Keratinocyte (primary cell): ENCODE results near the gene EML1. TPM values are rescaled to one million over a fixed set of nuclear protein-coding genes. Genes with fewer than 3 reads are reported as not detected.

Source experiments
- DNase-seq: peaks from one replicate; pipeline ENCODE4 v3.0.0-alpha.2; 2011; ENCODE audit warnings: low read depth, missing footprints, low spot score
- FAIRE-seq: peaks from 2 replicates; lab custom pipeline; 2011; peaks lifted over from hg19 to GRCh38; lab: Jason Lieb, UNC
- H2AFZ ChIP-seq: 2 replicates; pipeline ENCODE4 v1.6.0; 2012; ENCODE audit warnings: low read length, control low read depth, inconsistent platforms; ENCODE audit not compliant: control insufficient read depth
- H3K27ac ChIP-seq: 2 replicates; pipeline ENCODE4 v1.5.1; 2011; ENCODE audit warnings: low read length; ENCODE audit not compliant: control insufficient read depth, insufficient read depth
- H3K27me3 ChIP-seq: 3 replicates; pipeline ENCODE4 v1.6.0; 2011; ENCODE audit warnings: low read length; ENCODE audit not compliant: control insufficient read depth, insufficient read depth; ENCODE audit errors: extremely low read depth
- H3K36me3 ChIP-seq, 2 experiments: 2 replicates in 1 of 2; 3 replicates in 1 of 2; pipeline ENCODE4 v1.5.1; 2011; ENCODE audit warnings: low read length in 2 of 2, mild to moderate bottlenecking in 1 of 2; ENCODE audit not compliant: control insufficient read depth in 2 of 2, insufficient read depth in 2 of 2; ENCODE audit errors: extremely low read depth in 1 of 2
- H3K4me1 ChIP-seq: 3 replicates; pipeline ENCODE4 v1.5.1; 2011; ENCODE audit warnings: low read length; ENCODE audit not compliant: control insufficient read depth, insufficient read depth; ENCODE audit errors: extremely low read depth
- H3K4me2 ChIP-seq: 3 replicates; pipeline ENCODE4 v1.6.0; 2011; ENCODE audit warnings: low read depth, low read length; ENCODE audit not compliant: control insufficient read depth, insufficient read depth; ENCODE audit errors: extremely low read depth
- H3K4me3 ChIP-seq, 3 experiments: fragments of 200-600 bp in 1 of 3; sonication (generic) in 1 of 3; 2 replicates in 2 of 3; 3 replicates in 1 of 3; pipeline ENCODE4 v1.5.1; 2011 to 2016; ENCODE audit warnings: low read length in 3 of 3, mild to moderate bottlenecking in 3 of 3, control low read depth in 2 of 3, inconsistent platforms in 1 of 3, low read depth in 1 of 3, mixed read lengths in 1 of 3, mixed run types in 1 of 3, moderate library complexity in 1 of 3; ENCODE audit not compliant: control insufficient read depth in 2 of 3, insufficient read depth in 2 of 3; ENCODE audit errors: extremely low read depth in 1 of 3
- H3K79me2 ChIP-seq: 2 replicates; pipeline ENCODE4 v1.6.0; 2012; ENCODE audit warnings: low read length; ENCODE audit not compliant: control insufficient read depth, insufficient read depth
- H3K9ac ChIP-seq: 3 replicates; pipeline ENCODE4 v1.6.0; 2011; ENCODE audit warnings: low read length; ENCODE audit not compliant: control insufficient read depth, insufficient read depth; ENCODE audit errors: extremely low read depth
- H3K9me1 ChIP-seq: 3 replicates; pipeline ENCODE4 v1.6.0; 2011; ENCODE audit warnings: low read length; ENCODE audit not compliant: control insufficient read depth, insufficient read depth; ENCODE audit errors: extremely low read depth
- H3K9me3 ChIP-seq: 2 replicates; pipeline ENCODE4 v1.5.1; 2012; ENCODE audit warnings: low read depth, low read length; ENCODE audit not compliant: control insufficient read depth
- H4K20me1 ChIP-seq: 3 replicates; pipeline ENCODE4 v1.6.0; 2011; ENCODE audit warnings: low read length; ENCODE audit not compliant: control insufficient read depth, insufficient read depth; ENCODE audit errors: extremely low read depth
- EZH2 ChIP-seq: IDR thresholded peaks from one replicate; pipeline ENCODE4 v1.6.1; 2012; ENCODE audit warnings: inconsistent platforms, mild to moderate bottlenecking, low read length, moderate library complexity
- dilution Hi-C: fragments of 300-500 bp; cut with MboI; formaldehyde crosslinking; loops from one replicate; pipeline ENCODE4 v1.7.0; 2020; ENCODE audit warnings: low sequenced_read_pairs; ENCODE audit not compliant: extremely low pct_ligation_motif_present
- polyA plus RNA-seq, 5 experiments: library from polyadenylated mRNA; depleted of rRNA in 3 of 5; stranded (reverse) in 3 of 5; stranded (forward) in 1 of 5; unstranded in 1 of 5; fragments of >200 nt; gene quantifications; 1 replicate in 1 of 5; 2 replicates in 3 of 5; 3 replicates in 1 of 5; pipeline versions ENCODE4 v1.2.1 to v1.2.3, GENCODE V29; 2011 to 2012; ENCODE audit warnings: missing spikeins in 2 of 5, low read depth in 1 of 5, low replicate concordance in 1 of 5
- TF ChIP-seq, protein P1 (sequence below), 3 experiments: IDR thresholded peaks in 1 of 3; conservative IDR thresholded peaks in 1 of 3; optimal IDR thresholded peaks in 1 of 3; 2 replicates in 2 of 3; 3 replicates in 1 of 3; pipeline versions ENCODE3 to v1.5.1; 2011; ENCODE audit warnings: low read length in 3 of 3, mild to moderate bottlenecking in 3 of 3, moderate library complexity in 2 of 3, control low read depth in 1 of 3, inconsistent platforms in 1 of 3; ENCODE audit not compliant: insufficient read depth in 2 of 3; ENCODE audit errors: extremely low read depth in 1 of 3

EML1 gene
- polyA plus RNA-seq, 1 donor (not counting 4 experiments of a cell fraction or from before 2014, with no cell fraction given), result 0.84 TPM

DNA sequence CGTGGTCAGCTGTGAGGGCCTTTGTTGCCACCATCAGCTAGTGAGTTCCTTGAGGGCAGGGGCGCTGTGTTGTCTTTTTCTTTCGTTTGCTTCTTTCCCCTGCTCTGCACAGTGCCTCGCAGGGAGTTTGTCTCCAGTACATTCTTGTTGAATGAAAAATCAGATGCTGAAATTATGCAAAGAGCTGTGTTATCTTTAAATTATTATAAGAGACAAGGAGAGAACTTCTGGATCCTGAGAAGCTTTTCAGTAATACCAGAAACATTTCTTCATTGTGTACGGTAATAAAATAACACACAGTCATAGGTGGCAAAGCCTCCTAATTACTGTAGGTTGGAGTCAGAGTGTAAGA, 14.9 kb downstream of the EML1 start:
- no peaks in the 10 kb centered on the region for H3K36me3 ChIP-seq
- DNase-seq, result no peak
- FAIRE-seq, result no peak
- no peak overlapping the region for H3K4me2 ChIP-seq
- no peak overlapping the region for H2AFZ ChIP-seq
- no peak overlapping the region for H3K9ac ChIP-seq
- H3K27ac ChIP-seq, result no peak overlapping the region
- H3K9me1 ChIP-seq, result no peaks in the 10 kb centered on the region
- TF ChIP-seq, protein P1, sequence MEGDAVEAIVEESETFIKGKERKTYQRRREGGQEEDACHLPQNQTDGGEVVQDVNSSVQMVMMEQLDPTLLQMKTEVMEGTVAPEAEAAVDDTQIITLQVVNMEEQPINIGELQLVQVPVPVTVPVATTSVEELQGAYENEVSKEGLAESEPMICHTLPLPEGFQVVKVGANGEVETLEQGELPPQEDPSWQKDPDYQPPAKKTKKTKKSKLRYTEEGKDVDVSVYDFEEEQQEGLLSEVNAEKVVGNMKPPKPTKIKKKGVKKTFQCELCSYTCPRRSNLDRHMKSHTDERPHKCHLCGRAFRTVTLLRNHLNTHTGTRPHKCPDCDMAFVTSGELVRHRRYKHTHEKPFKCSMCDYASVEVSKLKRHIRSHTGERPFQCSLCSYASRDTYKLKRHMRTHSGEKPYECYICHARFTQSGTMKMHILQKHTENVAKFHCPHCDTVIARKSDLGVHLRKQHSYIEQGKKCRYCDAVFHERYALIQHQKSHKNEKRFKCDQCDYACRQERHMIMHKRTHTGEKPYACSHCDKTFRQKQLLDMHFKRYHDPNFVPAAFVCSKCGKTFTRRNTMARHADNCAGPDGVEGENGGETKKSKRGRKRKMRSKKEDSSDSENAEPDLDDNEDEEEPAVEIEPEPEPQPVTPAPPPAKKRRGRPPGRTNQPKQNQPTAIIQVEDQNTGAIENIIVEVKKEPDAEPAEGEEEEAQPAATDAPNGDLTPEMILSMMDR (optimal IDR thresholded peaks at IDR 0.05 in 1 of 3, IDR thresholded peaks at IDR 0.05 in 1 of 3, conservative IDR thresholded peaks at IDR 0.05 in 1 of 3; ENCODE audit: extremely low read depth in 1 of 3, insufficient read depth in 2 of 3, low read length in 3 of 3), result no peak
- no peak for TF ChIP-seq EZH2
- H4K20me1 ChIP-seq, result peaks cover 5% of the 10 kb centered on the region
- H3K79me2 ChIP-seq, result no peaks in the 10 kb centered on the region
- H3K4me3 ChIP-seq, result no peak overlapping the region
- H3K27me3 ChIP-seq, result peaks cover 69% of the 10 kb centered on the region
- H3K4me1 ChIP-seq, result no peaks in the 10 kb centered on the region
- no peaks in the 10 kb centered on the region for H3K9me3 ChIP-seq
- dilution Hi-C loops, result no loop called here

DNA sequence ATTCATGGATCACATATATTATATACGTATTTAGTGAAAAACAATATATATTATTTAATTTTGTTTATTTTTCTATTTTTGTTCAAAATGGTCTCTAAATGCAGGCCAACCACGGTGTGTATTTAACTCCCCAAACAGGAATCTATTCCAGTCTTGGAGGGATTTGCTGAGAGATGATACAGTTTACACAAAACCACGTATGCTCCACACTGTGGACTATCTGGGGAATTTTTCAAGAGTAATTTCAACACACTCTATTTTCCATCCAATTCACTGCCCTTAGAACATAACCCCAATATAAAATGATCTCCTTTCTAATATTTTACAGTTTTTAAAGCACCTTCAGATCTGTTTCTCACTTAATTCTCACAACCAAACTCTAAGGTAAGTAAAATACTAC, 15.3 kb downstream of the EML1 start:
- TF ChIP-seq, protein P1 (optimal IDR thresholded peaks at IDR 0.05 in 1 of 3, IDR thresholded peaks at IDR 0.05 in 1 of 3, conservative IDR thresholded peaks at IDR 0.05 in 1 of 3; ENCODE audit: extremely low read depth in 1 of 3, insufficient read depth in 2 of 3, low read length in 3 of 3), result no peak
- TF ChIP-seq EZH2, result no peak
- Histone ChIP-seq H3K27me3 (peaks cover 70% of the 10 kb centered on the region), H3K4me1 (no peaks in the 10 kb centered on the region), H2AFZ (no peak overlapping the region), H4K20me1 (peaks cover 5% of the 10 kb centered on the region), H3K9ac (no peak overlapping the region), H3K4me2 (no peak overlapping the region), H3K79me2 (no peaks in the 10 kb centered on the region), H3K9me1 (no peaks in the 10 kb centered on the region), H3K9me3 (no peaks in the 10 kb centered on the region), H3K27ac (no peak overlapping the region), H3K4me3 (no peak overlapping the region), H3K36me3 (no peaks in the 10 kb centered on the region)
- dilution Hi-C loops, result no loop called here
- DNase-seq (no peak), FAIRE-seq (no peak)
